Renal pelvis (tissue), 4 donors: ENCODE measurements around the gene PWP1. TPM values are rescaled to one million over a fixed set of nuclear protein-coding genes. Genes with fewer than 3 reads are reported as not detected.
A peak's percentile ranks its signal among the peaks of the same experiment; 100 is the strongest.
"Not testable (repeated sequence)": the region's sequence is repeated elsewhere in the genome, so short reads cannot be mapped to it uniquely, and the experiment has no call there.

ENCODE experiments used
- DNase-seq: peaks from one replicate; pipeline ENCODE4 v3.0.0-alpha.2; 2013
- polyA plus RNA-seq, 3 donors: library from polyadenylated mRNA; unstranded; fragments of 120-200 nt; gene quantifications; one replicate each; pipeline ENCODE4 v1.2.1, GENCODE V29; 2013; ENCODE audit not compliant: insufficient read length in 3 of 3

Gene PWP1
- polyA plus RNA-seq, 3 donors, result 50.7 to 57.4 (median 51.9) TPM

DNA sequence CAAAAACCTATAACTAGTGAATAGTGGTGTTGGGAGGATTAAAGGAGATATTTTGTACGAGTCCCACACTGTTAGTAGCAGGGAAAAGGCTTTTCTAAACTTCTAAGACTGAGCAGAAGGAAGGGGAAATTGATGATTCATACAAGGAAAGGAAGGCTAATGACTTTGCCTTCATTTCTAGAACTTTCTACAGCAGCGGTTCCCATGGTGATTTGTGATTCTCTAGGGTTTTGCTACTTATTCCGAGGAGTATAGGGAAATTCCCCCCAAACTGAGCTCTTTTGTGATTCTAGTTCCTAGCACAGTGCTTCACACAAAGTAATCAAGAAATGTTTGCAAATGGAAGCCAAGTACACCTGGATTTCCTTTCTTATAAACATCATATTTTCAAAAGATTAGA, 23.8 kb upstream of the PWP1 start:
- no peak for DNase-seq

- DNase-seq, result no peak
Observed at GRCh38 chr12:107662484-107662883, 23.1 kb upstream of the PWP1 start.

GRCh38 chr12:107663277-107663676, 22.3 kb upstream of the PWP1 start:
- DNase-seq, result no peak

- no peak for DNase-seq
Observed at GRCh38 chr12:107666009-107666408, 19.6 kb upstream of the PWP1 start.

DNA sequence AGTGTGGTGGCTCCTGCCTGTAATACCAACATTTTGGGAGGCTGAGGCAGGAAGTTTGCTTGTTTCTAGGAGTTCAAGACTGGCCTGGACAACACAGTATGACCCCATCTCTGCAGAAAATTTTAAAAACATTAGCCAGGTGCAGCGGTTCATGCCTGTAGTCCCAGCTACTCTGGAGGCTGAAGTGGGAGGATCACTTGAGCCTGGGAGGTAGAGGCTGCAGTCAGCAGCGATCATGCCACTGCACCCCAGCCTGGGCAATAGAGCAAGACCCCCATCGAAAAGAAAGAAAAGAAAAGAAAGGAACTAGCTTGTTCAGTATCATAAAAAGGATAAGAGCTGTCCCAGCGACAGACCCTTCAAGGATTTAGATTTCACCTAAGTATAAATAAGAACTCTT, 18.1 kb upstream of the PWP1 start:
- no peak for DNase-seq

- no peak for DNase-seq
Observed at GRCh38 chr12:107668320-107669098, 17.1 kb upstream of the PWP1 start.

DNA sequence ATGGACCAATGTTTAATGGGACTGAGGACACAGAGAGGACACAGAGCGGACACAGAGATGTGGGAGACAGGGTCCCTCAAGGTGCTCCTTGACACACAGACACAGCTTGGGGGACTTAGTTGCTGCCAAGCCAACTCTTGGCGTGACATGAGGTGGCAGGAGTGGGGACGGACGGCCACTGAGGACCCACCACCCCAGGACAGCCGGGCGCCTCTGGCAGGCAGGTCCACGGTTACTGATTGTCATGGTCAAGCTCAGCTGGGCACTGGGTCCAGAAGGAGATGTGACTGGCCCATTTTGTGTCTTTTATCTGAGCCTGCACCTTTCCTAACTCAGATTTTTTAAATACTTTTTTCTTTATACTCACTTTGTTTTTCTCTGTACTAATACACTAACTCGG, 15.7 kb upstream of the PWP1 start:
- DNase-seq, result no peak

GRCh38 chr12:107670999-107671643, 14.5 kb upstream of the PWP1 start:
- DNase-seq, result no peak

GRCh38 chr12:107677671-107678070, 7.9 kb upstream of the PWP1 start:
- no peak for DNase-seq

DNA sequence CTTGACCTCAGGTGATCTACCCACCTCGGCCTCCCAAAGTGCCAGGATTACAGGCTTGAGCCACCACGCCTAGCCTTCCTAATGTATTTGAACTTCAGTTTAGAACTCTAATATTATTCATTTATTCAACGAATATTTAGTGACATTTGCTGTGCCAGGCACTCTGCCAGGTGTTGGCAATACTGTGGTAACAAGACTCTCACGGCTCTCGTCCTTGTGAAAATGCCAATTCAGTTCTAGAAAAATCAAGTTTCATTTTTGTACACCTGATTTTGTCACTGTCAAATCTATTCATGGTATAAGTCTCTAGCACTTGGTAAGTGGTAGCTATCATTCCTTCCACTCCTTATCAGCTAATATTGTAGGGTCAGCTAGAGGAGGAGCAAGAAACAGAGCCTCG, 6.3 kb upstream of the PWP1 start:
- no peak for DNase-seq

DNA sequence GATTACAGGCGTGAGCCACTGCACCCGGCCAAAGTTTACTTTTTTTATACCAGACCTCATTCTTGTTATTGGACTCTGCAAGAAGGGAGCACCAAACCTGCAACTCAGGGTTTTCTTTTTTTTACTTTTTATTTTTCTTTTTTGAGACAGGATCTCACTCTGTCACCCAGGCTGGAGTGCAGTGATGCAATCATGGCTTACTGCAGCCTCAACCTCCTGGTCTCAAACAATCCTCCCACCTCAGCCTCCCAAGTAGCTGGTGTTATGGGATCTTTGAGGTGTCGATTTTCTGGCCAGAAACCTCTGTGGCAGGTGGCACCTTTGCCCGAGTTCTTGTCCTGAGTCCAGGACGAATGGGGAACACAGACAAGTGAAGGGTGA, 4.2 kb upstream of the PWP1 start:
- DNase-seq, result no peak

DNA sequence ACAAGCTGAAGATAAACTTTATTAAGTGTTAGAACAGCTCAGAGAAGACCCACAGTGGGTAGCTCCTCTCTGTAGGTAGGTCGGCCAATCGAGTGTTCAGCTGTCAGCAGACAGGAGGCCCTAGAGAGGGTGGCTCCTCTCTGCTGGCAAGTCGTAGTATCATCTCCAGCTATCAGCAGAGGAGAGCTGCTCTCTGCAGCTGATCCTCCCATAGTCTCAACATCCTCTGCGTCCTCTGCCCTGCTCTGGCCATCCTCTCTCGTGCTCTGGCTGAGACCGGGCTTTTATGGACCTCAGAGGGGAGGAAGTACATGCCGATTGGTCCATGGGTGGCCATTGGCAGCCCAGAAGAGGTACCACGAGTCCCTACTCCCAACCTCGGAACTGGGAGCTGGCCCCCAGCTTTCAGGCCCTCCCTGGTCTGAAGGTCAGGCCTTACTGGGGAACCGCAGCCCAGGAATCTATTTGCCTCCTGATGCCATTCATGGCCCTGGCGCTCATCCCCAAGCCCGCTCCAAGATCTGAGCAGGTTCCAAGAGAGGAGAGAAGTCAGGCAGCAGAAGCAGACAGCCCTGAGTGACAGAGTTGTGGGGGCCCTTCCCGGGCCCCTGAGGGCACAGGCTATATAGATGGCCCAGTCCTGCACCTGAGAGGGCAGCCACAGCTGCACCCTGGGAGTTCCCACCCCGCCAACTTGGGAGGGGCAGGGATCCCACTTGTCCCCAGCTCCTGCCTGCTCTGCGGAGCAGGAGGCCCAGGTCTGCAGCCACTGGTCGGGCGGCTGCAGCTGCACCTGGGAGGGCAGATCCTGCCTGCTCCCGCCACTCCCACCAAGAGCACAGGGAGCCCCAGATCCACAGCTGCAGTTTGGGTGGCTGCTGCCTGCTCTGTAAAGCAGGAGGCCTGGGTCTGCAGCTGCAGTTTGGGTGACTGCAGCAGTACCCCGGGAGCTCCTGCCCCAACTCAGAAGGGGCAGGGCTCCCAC, 3.5 kb upstream of the PWP1 start:
- no peak for DNase-seq

DNA sequence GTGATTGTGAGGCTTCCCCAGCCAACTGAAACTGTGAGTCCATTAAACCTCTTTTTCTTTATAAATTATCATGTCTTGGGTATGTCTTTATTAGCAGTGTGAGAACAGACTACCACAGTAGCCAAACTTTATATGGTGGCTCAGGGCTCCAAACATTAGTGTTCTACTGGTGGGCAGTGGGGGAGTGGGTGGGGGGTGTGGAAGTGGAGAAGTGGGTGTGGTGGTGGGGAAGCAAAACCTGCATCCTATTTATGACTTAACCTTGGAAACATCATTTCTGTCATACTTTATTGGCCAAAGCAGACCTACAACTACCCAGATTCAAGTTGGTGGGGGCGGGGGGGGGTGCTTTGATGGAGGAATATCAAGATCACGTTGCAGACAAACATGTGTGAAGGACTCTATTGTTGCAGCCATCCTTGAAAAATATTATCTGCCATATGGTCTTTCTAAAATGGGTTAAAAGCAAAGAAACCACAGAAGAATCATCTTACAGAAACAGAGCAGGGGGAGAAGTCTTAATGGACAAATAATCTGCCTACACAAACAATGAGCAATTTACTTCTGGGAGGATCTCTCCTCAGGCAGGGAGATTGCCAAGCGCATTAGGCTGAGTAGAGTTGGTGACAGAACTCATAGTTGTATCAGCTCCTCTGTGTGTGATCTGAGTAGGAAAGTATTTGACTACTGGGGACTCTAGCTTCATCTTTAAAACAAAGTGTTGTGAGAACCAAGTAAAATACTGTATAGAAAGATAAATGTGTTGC, 1.4 kb upstream of the PWP1 start:
- no peak for DNase-seq

GRCh38 chr12:107684990-107685359, 624 bp upstream of the PWP1 start:
- peak; percentile 35 for DNase-seq

DNA sequence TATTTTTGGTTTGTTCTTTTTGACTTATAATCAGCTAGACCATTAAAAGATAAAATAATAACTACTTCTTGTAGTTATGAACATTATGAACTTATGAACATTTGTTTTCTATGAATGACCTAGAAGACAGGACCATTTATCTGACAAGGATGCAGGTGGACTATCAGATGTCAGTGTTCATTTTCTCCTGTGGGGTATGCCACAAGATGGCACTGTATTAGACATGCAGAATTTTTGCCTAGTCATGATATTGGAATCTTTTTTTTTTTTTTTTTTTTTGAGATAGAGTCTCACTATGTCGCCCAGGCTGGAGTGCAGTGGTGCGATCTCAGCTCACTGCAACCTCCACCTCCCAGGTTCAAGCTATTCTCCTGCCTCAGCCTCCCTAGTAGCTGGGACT, 10.2 kb downstream of the PWP1 start:
- not testable (repeated sequence) for DNase-seq

GRCh38 chr12:107702106-107702505, 16.5 kb downstream of the PWP1 start:
- no peak for DNase-seq

- DNase-seq, result no peak
Observed at GRCh38 chr12:107704041-107704440, 18.4 kb downstream of the PWP1 start.

DNA sequence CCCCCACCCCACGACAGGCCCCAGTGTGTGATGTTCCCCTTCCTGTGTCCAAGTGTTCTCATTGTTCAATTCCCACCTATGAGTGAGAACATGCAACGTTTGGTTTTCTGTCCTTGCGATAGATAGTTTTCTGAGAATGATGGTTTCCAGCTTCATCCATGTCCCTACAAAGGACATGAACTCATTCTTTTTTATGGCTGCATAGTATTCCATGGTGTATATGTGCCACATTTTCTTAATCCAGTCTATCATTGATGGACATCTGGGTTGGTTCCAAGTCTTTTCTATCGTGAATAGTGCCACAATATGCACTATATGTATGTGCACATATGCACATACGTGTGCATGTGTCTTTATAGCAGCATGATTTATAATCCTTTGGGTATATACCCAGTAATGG, 19.9 kb downstream of the PWP1 start:
- DNase-seq, result not testable (repeated sequence)

DNA sequence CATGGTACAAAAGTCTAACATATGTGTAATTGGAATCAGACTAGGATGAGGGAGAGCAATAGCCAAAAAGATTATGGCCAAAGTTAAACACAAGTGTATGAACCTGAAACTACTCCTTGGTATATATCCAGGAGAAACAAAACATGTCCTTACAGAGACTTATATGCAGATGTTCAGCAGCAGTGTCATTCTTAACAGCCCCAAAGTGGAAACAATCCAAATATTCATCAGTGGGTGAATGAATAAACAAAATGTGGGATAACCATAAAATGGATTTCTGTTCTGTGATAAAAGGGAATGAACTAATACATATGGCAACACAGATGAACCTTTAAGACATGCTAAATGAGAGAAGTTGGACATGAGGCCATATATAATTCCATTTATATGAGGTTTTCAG, 30.2 kb downstream of the PWP1 start:
- DNase-seq, result no peak

DNA sequence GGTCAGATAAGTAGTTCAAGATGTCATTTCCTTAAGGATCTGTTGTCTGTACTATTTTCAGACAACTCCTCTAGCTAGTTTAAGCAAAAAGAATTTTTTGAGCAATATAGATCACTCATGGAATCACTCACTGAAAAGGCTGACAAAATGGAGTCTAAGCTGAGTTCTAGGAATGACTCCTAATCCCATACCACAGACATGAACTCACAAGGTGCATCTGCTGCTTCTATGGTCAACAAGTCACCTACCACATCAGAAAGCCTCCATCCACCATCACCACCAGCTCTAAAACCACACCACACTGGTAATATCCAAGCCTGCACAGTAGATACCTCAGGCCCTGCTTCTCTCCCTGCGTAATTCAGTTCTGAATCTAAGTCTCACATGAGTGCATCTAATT, 33.0 kb downstream of the PWP1 start:
- DNase-seq, result no peak

GRCh38 chr12:107727327-107727726, 41.7 kb downstream of the PWP1 start:
- DNase-seq, result not testable (repeated sequence)

- not testable (repeated sequence) for DNase-seq
Observed at GRCh38 chr12:107727742-107728141, 42.1 kb downstream of the PWP1 start.
